K562 (cell line): ENCODE data around the gene KIAA0513. TPM values are rescaled to one million over a fixed set of nuclear protein-coding genes. Genes with fewer than 3 reads are reported as not detected.

Source experiments
- CBX2 ChIP-seq: fragments of 200-600 bp; sonication (generic); IDR thresholded peaks from one replicate; pipeline ENCODE4 v1.6.1; 2012; ENCODE audit warnings: mild to moderate bottlenecking, low read length, inconsistent platforms; ENCODE audit not compliant: insufficient read depth, poor library complexity, severe bottlenecking
- ESRRB ChIP-seq: fragments of 250-450 bp; sonication (Bioruptor Pico); IDR thresholded peaks from 2 replicates; pipeline ENCODE4 v1.5.0; 2020; ENCODE audit warnings: mild to moderate bottlenecking, moderate library complexity, borderline replicate concordance
- FOXP1 ChIP-seq: sonication (generic); formaldehyde crosslinking; IDR thresholded peaks from 2 replicates; pipeline ENCODE4 v1.8.0; 2022; ENCODE audit warnings: mild to moderate bottlenecking, missing genetic modification reagents
- GTF2F1 ChIP-seq: IDR thresholded peaks from 2 replicates; pipeline ENCODE4 v1.6.1; 2011; ENCODE audit warnings: low read depth, low read length, improper control_type of control experiment
- KDM4B ChIP-seq, 2 experiments: fragments of 450-650 bp in 1 of 2; sonication (generic) in 1 of 2; IDR thresholded peaks; 2 replicates each; pipeline ENCODE4 v1.6.1; 2016 to 2017; ENCODE audit warnings: borderline replicate concordance in 2 of 2, antibody characterized with exemption in 1 of 2, low read depth in 1 of 2, mild to moderate bottlenecking in 1 of 2
- MEF2D ChIP-seq: conservative IDR thresholded peaks from 2 replicates; pipeline ENCODE4 v1.6.1; 2016; ENCODE audit warnings: low read depth, missing genetic modification characterization, missing compliant biosample characterization
- MIER1 ChIP-seq: fragments of 450-650 bp; IDR thresholded peaks from 2 replicates; pipeline ENCODE4 v1.6.1; 2016; ENCODE audit warnings: antibody characterized with exemption, mild to moderate bottlenecking, low read depth
- PHF21A ChIP-seq: fragments of 450-650 bp; IDR thresholded peaks from 2 replicates; pipeline ENCODE4 v1.6.1; 2017; ENCODE audit warnings: low read depth, borderline replicate concordance
- RBM25 ChIP-seq: fragments of 200-400 bp; formaldehyde crosslinking; IDR thresholded peaks from 2 replicates; pipeline ENCODE4 v1.6.1; 2018; ENCODE audit warnings: low read length, low read depth, moderate library complexity; ENCODE audit not compliant: severe bottlenecking
- ZNF445 ChIP-seq: fragments of 250-450 bp; sonication (Bioruptor Pico); IDR thresholded peaks from 2 replicates; pipeline ENCODE4 v1.4.0; 2020; ENCODE audit warnings: low read depth, mild to moderate bottlenecking, moderate library complexity
- polyA plus RNA-seq, 8 experiments: library from polyadenylated mRNA; depleted of rRNA in 4 of 8; stranded (reverse) in 5 of 8; unstranded in 3 of 8; fragments of >200 nt; fragmentation: Nextera tagmentation in 2 of 8; fragmentation: Illumina TruSeq in 1 of 8; extraction: Ambion mirVana in 2 of 8; extraction: Trizol in 1 of 8; gene quantifications; 2 replicates each; pipeline versions ENCODE4 v1.2.1 to v1.2.3, GENCODE V29; 2011 to 2014; ENCODE audit warnings: inconsistent platforms in 1 of 8, missing spikeins in 1 of 8
- total RNA-seq, 7 experiments: library from RNA; depleted of rRNA in 6 of 7; stranded (reverse); fragments of >200 nt in 6 of 7; fragmentation: Illumina TruSeq in 2 of 7; extraction: Trizol in 2 of 7; gene quantifications; 2 replicates each; pipeline versions ENCODE4 v1.2.1 to v1.2.3, GENCODE V29; 2011 to 2021; ENCODE audit warnings: low replicate concordance in 1 of 7
- TF ChIP-seq, protein P1 (sequence below): fragments of 450-650 bp; formaldehyde crosslinking; IDR thresholded peaks from 2 replicates; pipeline ENCODE4 v1.4.0; 2020; ENCODE audit warnings: mild to moderate bottlenecking
- TF ChIP-seq, protein P2 (sequence below): sonication (generic); formaldehyde crosslinking; IDR thresholded peaks from 2 replicates; pipeline ENCODE4 v1.8.1; 2023; ENCODE audit warnings: mild to moderate bottlenecking, missing genetic modification reagents
- TF ChIP-seq, protein P3 (sequence below), 2 experiments: fragments of 450-650 bp in 1 of 2; sonication (generic) in 1 of 2; formaldehyde crosslinking in 1 of 2; IDR thresholded peaks; 2 replicates each; pipeline versions ENCODE4 v1.7.1 to v1.9.0; 2016 to 2022; ENCODE audit warnings: inconsistent platforms in 1 of 2, mild to moderate bottlenecking in 1 of 2, missing genetic modification reagents in 1 of 2

KIAA0513 gene
- total and polyA plus RNA-seq, 9 of the 15 experiments (the other 6 are each of a cell fraction or from before 2014, with no cell fraction given) = 0.18 to 13.7 (median 10.2) TPM

DNA sequence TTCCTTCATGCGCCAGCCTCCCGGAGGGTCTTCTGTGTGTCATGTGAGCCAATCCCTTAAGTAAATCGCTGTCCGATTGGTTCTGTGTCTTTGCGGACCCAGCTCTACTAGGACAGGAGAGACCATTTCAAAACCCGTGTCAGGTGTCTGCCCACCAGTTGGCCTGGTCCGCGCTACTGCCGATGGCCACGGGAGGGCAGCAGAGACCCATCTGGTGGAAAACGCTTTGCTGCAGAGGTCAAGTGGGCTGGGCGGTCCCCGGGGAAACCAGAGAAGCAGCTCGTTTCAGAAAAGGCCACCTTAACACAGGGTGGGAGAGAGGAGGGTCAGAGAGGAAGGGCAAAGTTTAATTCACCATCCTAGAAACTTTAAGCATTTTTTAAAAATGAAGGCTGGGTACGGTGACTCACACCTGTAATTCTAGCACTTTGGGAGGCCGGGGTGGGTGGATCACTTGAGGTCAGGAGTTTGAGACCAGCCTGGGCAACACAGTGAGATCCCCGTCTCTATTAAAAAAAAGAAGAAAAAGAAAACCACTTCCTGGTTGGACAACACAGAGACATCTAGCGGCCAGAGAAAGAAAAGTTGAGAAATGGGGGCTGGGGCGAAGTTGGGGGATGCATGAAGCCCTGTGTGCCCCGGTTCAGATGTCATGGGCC lies 87.4 kb downstream of the KIAA0513 start (continued):
- TF ChIP-seq RBM25 (peak; percentile 70), GTF2F1 (no peak), ESRRB (CRISPR knock-in tag) (no peak), KDM4B (IDR thresholded peaks at IDR 0.05; ENCODE audit: borderline replicate concordance in 2 of 2, low read depth in 1 of 2) (no peak), CBX2 (no peak), PHF21A (no peak), MEF2D (no peak), MIER1 (no peak; the same call in 1 of the 2 replicates), ZNF445 (CRISPR knock-in tag) (no peak), FOXP1 (0 out of 2 replicates have a peak, but pooled peaks have one; percentile 54)
- TF ChIP-seq, protein P1, sequence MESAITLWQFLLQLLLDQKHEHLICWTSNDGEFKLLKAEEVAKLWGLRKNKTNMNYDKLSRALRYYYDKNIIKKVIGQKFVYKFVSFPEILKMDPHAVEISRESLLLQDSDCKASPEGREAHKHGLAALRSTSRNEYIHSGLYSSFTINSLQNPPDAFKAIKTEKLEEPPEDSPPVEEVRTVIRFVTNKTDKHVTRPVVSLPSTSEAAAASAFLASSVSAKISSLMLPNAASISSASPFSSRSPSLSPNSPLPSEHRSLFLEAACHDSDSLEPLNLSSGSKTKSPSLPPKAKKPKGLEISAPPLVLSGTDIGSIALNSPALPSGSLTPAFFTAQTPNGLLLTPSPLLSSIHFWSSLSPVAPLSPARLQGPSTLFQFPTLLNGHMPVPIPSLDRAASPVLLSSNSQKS (CRISPR knock-in tag) = no peak
- TF ChIP-seq, protein P2, sequence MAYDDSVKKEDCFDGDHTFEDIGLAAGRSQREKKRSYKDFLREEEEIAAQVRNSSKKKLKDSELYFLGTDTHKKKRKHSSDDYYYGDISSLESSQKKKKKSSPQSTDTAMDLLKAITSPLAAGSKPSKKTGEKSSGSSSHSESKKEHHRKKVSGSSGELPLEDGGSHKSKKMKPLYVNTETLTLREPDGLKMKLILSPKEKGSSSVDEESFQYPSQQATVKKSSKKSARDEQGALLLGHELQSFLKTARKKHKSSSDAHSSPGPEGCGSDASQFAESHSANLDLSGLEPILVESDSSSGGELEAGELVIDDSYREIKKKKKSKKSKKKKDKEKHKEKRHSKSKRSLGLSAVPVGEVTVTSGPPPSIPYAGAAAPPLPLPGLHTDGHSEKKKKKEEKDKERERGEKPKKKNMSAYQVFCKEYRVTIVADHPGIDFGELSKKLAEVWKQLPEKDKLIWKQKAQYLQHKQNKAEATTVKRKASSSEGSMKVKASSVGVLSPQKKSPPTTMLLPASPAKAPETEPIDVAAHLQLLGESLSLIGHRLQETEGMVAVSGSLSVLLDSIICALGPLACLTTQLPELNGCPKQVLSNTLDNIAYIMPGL (CRISPR knock-in tag) = peak; percentile 61; the same call in 1 of the 2 replicates
- TF ChIP-seq, protein P3, sequence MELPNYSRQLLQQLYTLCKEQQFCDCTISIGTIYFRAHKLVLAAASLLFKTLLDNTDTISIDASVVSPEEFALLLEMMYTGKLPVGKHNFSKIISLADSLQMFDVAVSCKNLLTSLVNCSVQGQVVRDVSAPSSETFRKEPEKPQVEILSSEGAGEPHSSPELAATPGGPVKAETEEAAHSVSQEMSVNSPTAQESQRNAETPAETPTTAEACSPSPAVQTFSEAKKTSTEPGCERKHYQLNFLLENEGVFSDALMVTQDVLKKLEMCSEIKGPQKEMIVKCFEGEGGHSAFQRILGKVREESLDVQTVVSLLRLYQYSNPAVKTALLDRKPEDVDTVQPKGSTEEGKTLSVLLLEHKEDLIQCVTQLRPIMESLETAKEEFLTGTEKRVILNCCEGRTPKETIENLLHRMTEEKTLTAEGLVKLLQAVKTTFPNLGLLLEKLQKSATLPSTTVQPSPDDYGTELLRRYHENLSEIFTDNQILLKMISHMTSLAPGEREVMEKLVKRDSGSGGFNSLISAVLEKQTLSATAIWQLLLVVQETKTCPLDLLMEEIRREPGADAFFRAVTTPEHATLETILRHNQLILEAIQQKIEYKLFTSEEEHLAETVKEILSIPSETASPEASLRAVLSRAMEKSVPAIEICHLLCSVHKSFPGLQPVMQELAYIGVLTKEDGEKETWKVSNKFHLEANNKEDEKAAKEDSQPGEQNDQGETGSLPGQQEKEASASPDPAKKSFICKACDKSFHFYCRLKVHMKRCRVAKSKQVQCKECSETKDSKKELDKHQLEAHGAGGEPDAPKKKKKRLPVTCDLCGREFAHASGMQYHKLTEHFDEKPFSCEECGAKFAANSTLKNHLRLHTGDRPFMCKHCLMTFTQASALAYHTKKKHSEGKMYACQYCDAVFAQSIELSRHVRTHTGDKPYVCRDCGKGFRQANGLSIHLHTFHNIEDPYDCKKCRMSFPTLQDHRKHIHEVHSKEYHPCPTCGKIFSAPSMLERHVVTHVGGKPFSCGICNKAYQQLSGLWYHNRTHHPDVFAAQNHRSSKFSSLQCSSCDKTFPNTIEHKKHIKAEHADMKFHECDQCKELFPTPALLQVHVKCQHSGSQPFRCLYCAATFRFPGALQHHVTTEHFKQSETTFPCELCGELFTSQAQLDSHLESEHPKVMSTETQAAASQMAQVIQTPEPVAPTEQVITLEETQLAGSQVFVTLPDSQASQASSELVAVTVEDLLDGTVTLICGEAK (IDR thresholded peaks at IDR 0.05) = peak; percentile 53
- TF ChIP-seq, protein P3 (CRISPR knock-in tag; IDR thresholded peaks at IDR 0.05) = no peak
